Measurements from ENCODE around the gene MDM4.
"Not testable (repeated sequence)": the region's sequence is repeated elsewhere in the genome, so short reads cannot be mapped to it uniquely, and the experiment has no call there.

The MDM4 gene

DNA sequence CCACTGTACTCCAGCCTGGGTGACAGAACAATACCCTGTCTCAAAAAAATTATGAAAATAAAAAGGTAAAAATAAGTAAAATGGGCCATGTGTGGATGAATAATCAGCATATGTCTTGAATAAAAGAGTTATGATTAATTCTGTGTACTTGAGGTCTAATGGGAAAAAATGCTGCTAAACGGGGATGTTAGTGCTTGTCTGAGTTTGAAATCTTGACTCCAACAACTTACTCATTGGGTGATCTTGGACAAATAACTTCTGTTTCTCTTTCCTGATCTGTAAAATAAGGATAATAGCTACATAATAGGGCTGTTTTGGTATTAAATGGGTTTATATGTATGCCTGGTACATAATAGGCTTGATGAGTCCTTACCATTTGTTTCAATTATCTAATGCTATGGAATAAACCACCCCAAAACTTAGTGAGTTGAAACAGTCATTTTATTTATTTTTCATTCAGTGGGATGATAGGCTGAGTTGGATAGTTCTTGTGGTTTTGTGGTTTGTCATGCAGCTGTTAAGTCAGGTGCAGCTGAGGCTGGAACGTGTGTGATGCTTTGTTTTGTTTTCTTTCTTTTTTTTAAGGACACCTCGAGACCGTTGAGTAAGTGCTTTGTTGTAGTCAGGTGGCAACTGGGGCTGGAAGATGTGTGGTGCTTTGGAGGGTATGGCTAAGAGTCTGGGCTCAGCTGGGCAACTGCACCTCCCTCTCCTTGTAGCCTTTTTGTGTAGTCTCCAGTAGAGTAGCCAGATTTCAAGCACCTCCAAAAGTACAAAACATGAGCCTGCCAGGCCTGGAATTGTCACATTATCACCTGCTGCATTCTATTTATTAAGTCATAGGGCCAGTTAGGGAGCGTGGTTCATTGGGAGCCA, 4.9 kb downstream of the MDM4 start:
- no peak for TF ChIP-seq CTCF (IDR thresholded peaks at IDR 0.05; ENCODE audit: control extremely low read depth, extremely low read depth, low read depth, missing control alignments)
- CTCF ChIA-PET = interaction anchor here (1.0 to 1.6 kb wide), 2 partner anchors 12 to 18 kb away, joined by 4 to 5 read pairs; no protein-coding TSS in a partner anchor
- DNase-seq (ENCODE audit: extremely low spot score) = peak; percentile 48
- POLR2A ChIA-PET = interaction anchor here (0.8 to 1.4 kb wide), 2 partner anchors 8 to 35 kb away, joined by 3 read pairs; no protein-coding TSS in a partner anchor

DNA sequence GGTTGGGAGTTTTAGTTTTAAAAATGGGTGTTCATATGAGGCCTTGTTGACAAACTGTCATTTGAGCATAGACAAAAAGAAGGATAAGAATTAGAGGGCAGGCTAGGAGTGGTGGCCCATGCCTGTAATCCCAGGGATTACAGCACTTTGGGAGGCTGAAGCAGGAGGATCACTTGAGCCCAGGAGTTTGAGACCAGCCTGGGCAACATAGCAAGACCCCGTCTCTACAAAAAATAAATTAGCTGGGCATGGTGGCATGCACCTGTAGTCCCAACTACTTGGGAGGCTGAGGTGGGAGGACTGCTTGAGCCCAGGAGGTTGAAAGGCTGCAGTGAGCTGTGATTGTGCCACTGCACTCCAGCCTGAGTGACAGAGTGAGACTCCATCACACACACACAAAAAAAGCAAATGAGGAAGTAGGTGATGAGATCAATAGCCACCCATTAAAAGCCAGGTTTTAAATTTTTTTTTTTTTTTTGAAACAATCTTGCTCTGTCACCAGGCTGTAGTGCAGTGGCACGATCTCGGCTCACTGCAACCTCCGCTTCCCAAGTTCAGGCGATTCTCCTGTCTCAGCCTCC, 5.8 kb downstream of the MDM4 start:
- not testable (repeated sequence) for DNase-seq (ENCODE audit: extremely low spot score)
- ChIA-PET CTCF (interaction anchor here (0.7 to 3.1 kb wide), 4 partner anchors 9 to 285 kb away, joined by 3 to 11 read pairs (median 4); no protein-coding TSS in a partner anchor), POLR2A (interaction anchor here (0.7 to 1.4 kb wide), 3 partner anchors 9 to 34 kb away, joined by 3 read pairs; no protein-coding TSS in a partner anchor)

DNA sequence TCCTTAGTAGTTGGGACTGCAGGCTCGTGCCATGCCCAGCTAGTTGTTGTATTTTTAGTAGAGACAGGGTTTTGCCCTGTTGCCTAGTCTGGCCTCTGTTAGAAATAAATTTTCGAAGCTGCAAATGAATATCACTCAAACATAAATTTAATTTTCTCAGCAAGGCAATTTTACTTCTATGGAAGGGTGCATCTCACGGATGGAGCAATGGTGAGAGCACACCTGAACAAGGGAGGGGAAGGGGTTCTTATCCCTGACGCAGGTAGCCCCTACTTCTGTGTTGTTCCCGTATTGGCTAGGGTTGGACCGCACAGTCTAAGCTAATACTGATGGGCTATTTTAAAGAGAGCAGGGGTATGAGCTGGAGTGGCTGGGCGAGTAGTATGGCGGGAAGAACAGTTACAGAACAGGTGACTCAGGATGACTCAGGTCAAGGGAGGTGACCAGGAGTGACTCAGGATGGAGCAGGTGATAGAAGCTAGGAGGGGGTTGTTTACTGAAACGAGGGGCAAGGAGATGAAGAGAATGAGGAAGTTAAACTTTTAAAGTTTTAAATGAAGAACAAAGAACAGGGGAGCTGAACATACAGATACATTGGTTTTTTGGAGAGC, 7.5 kb downstream of the MDM4 start:
- POLR2A ChIA-PET = no interaction called here
- DNase-seq (ENCODE audit: extremely low spot score) = no peak
- CTCF ChIA-PET = interaction anchor here (1.1 to 3.1 kb wide), 5 partner anchors 21 to 284 kb away, joined by 3 to 13 read pairs (median 7); partner anchors contain the start of gene PIK3C2B
- TF ChIP-seq CTCF (IDR thresholded peaks at IDR 0.05; ENCODE audit: control extremely low read depth, extremely low read depth, low read depth, missing control alignments) = no peak

DNA sequence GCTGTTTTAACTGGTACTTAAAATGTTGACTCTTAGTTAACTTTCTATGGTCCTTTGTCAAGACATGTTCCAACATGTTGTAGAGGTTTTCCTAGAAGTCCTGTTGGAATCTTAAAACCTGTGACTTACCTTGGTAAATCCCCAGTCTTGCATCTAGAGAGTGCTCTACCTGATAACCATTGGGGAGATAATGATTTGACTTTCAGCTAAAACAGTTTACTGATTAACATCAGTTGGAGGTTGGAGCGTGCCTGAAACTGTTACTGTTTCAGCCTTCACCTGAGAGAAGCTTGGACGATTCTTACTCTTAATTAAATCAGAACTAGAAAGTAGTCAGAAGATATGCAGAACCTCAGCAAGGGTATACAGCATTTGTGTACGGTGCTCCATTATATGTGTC, 8.8 kb downstream of the MDM4 start:
- ChIA-PET CTCF (interaction anchor here (0.6 to 7.2 kb wide), 9 partner anchors 9 to 126 kb away, joined by 3 to 56 read pairs (median 5); partner anchors contain the start of genes MDM4 and PIK3C2B), POLR2A (no interaction called here)
- TF ChIP-seq CTCF (IDR thresholded peaks at IDR 0.05; ENCODE audit: control extremely low read depth, extremely low read depth, low read depth, missing control alignments) = no peak
- peak; percentile 25 for DNase-seq (ENCODE audit: extremely low spot score)

DNA sequence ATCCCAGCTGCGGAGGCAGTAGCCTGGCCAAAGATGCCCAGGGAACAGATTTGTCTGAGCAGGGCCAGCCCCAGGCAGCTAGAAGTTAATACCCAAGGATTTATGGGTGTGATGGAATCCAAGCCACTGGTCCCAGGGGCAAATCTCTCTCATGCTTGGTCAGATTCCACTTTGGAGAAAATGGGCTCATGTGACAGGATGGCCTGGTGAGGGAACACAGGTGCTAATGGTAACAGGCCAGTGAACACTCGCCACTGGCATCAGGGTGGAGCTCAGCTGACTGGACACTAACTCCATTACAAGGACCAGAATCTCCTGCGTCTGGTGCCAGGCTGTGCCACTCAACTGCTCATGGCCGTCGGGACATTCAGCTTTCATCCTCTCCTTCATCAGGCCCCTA, 12.0 kb downstream of the MDM4 start:
- no peak for DNase-seq (ENCODE audit: extremely low spot score)
- ChIA-PET CTCF (interaction anchor here (0.9 to 7.2 kb wide), 6 partner anchors 10 to 278 kb away, joined by 3 to 56 read pairs (median 5); partner anchors contain the start of gene MDM4), POLR2A (interaction anchor here (0.6 to 1.9 kb wide), 2 partner anchors 10 to 12 kb away, joined by 4 to 5 read pairs; partner anchors contain the start of gene MDM4)
- no peak for TF ChIP-seq CTCF (IDR thresholded peaks at IDR 0.05; ENCODE audit: control extremely low read depth, extremely low read depth, low read depth, missing control alignments)

GRCh38 chr1:204528677-204529076, 12.5 kb downstream of the MDM4 start:
- no peak for DNase-seq (ENCODE audit: extremely low spot score)
- ChIA-PET CTCF (interaction anchor here (0.9 to 7.2 kb wide), 6 partner anchors 9 to 278 kb away, joined by 3 to 56 read pairs (median 5); partner anchors contain the start of gene MDM4), POLR2A (interaction anchor here (0.6 to 1.9 kb wide), 2 partner anchors 10 to 12 kb away, joined by 4 to 5 read pairs; partner anchors contain the start of gene MDM4)
- TF ChIP-seq CTCF (IDR thresholded peaks at IDR 0.05; ENCODE audit: control extremely low read depth, extremely low read depth, low read depth, missing control alignments) = no peak
